Glomerular visceral epithelial cell (primary cell): ENCODE results near the gene DNAJA4.
"Not testable (repeated sequence)": the region's sequence is repeated elsewhere in the genome, so short reads cannot be mapped to it uniquely, and the experiment has no call there.

Source experiments
- DNase-seq: peaks from one replicate; pipeline ENCODE4 v3.0.0-alpha.2; 2016; ENCODE audit errors: extremely low spot score

DNAJA4 gene

DNA sequence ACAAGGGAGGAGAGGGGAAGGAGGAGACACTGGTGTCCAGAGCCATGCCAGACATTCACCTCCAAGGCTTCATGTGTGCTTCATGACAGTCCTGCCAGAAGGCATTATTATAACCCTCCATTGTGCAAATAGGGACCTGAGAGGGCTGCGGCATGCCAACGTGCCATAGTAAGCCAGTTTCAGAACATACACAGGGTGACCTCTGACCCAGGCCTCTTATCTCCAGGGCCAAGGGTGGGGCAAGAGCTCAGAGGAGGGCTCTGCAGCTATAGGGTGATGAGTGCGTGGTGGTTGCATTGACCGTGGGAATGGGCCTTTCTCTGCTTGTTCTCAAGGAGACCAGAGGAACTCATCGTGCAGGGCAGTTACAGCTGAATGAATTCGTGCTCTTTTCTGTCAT is 20.3 kb upstream of the DNAJA4 start:
- no peak for DNase-seq

DNA sequence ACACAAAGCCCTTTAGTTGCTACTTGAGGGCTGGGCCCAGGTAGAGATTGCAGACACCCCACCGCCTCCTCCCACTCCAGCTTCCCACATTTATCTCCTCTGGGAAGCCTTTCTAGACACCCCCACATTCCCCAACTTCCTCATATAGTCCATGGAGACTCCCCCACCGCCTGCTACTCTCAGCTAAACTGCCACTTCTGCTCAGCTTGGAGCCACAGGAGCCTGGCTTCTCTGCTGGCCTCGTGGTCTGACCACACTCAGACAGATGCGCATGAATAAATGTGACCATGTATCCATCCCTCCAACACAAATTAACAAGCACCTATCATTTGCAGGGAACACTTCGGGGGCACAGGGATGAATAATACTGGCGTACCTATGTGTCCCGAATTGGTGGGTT is 19.5 kb upstream of the DNAJA4 start:
- DNase-seq = peak; percentile 12

DNA sequence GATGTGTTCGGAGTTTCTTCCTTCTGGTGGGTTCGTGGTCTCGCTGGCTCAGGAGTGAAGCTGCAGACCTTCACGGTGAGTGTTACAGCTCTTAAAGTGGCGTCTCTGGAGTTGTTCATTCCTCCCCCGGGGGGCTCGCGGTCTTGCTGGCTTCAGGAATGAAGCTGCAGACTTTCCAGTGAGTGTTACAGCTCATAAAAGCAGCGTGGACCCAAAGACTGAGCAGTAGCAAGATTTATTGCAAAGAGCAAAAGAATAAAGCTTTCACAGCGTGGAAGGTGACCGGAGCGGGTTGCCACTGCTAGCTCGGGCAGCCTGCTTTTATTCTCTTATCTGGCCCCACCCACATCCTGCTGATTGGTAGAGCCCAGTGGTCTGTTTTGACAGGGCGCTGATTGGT is 19.0 kb upstream of the DNAJA4 start:
- DNase-seq = not testable (repeated sequence)

DNA sequence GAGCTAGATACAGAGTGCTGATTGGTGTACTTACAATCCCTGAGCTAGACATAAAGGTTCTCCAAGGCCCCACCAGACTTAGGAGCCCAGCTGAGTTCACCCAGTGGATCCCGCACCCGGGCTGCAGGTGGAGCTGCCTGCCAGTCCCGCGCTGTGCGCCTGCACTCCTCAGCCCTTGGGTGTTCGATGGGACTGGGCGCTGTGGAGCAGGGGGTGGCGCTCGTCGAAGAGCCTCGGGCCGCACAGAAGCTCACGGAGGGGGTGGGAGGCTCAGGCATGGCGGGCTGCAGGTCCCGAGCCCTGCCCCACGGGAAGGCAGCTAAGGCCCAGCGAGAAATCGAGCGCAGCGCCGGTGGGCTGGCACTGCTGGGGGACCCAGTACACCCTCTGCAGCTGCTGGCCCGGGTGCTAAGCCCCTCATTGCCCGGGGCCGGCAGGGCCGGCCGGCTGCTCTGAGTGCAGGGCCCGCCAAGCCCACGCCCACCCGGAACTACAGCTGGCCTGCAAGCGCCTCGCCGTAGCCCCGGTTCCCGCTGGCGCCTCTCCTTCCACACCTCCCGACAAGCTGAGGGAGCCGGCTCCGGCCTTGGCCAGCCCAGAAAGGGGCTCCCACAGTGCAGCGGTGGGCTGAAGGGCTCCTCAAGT is 18.3 kb upstream of the DNAJA4 start:
- not testable (repeated sequence) for DNase-seq

DNA sequence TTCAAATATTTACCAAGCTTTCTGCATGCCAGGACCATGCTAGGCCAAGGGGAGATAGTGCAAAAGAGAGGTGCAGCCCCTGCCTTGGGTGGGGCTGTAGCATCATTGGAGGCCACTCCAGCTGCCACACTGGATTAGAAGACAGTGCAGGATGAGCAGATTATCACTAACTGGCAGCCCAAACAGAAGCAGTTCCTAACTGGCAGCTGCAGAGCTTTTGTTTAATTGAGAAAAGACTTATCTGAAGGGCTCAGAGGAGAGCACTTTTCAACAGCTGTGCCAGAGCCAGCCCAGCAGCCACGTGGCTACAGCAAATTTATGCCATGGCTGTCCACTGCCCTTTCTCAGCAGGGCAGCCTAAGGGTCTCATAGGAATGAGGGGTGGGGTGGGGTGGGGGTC is 16.5 kb upstream of the DNAJA4 start:
- DNase-seq = no peak

DNA sequence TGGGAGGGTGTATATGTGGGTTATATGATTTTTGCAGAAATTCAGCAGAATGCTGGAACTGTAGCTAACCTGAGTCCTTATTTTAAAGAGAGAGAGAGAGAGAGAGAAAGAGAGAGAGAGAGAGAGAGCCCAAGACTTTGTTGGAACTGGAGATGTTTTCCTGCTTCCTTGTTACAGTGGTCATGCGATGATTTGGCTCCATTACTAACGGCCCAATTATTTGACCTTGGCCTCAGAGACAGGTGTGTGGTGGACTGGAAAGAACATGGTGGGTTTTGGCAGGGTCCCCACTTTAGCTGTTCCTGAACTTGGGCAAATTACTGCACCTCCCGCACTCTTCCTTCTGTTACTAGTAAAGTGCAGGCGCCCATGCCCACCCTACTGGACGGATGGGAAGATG is 15.2 kb upstream of the DNAJA4 start:
- DNase-seq = no peak

DNA sequence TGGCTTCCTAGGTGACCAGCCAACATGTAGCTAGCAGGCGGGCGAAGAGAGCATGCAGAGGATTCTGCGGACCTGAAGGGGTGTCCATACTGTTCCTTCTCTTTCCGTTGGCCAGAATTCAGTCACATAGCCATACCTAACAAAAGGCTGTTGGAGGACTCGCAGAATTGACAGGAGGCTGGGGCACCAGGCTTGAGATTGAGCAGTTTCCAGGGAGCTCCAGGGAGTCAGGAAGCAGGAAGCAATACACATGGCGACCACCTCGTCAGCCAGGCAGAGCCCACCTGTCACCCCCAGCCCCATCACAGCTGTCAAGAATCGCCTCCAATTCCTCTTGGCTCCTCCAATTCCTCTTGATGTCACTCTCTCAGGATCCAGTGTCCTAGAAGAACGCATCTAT is 13.2 kb upstream of the DNAJA4 start:
- no peak for DNase-seq

DNA sequence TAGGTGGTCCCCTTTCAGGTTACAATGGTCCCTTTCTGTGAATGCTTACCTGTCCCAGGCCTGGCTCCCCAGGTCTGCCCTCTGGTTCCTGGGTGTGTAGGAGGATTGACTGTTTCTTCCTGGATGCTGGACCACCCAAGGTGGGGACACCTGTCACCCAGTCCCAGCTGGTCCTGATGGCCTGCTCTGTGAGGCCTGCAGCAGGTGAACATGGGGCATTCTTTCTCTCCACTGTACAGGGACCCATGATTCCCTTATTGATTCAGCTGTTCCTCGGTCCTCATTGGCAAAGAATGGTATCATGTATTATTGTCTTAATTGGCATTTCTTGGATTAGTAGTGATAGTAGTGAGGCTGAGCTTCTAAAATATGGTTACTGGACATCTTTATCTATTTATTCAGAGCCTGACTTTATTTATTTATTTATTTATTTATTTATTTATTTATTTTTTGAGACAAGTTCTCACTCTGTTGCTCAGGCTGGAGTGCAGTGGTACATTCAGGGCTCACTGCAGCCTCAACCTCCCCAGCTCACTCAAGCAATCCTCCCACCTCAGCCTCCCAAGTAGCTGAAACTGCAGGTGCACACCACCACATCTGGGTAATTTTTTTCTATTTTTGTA is 8.8 kb upstream of the DNAJA4 start:
- no peak for DNase-seq

DNA sequence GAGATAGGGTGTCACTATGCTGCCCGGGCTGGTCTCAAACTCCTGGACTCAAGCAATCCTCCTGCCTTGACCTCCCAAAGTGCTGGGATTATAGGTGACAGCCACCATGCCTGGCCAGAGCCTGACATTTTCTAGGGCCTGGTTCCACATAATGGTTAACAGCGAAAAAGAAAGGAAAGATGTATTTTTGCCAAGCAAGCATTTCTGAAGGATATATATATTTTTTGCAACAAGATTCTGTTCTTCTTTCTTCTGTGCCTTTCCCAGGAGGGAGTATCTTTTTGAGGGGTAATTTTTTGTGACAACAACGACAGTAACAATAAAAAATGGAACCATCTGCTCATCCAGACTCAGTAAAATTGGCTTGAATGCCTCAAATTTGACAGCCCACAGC is 8.3 kb upstream of the DNAJA4 start:
- no peak for DNase-seq

DNA sequence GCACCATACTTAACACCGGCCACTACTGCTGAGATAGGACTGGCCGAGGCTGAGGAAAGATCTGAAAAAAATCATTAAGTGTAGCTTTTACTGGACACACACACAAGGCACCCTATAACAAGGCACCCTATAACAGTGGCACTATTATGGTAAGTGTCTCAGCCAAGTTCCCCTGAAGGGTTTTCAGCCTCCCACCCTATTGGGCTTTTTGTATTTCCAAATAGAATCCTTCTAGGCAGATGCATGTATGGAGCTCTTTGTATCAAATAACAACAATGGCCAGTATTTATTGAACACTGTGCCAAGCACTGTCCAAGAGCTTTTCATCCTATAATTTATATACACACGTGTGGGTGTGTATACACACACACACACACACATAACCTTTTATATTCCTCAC is 6.7 kb upstream of the DNAJA4 start:
- no peak for DNase-seq

DNA sequence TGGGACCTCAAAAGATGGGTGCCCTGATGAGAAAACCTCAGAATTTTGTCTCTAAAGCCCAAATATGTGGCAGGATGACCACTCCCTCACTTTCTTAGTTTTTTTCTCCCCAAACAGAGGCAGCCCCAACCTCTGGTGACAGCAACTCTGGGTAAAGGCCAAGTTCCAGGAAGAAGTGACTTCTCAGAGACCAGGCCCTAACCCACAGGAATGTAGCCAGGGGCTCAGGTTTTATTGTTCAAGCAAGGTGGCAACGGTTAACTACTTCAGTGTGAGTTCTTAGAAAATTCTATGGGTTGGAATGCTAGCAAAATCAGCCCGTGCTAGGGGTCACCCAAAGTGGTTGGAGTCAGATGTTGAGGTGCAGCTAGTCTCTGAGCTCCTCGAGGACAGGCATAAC is 5.1 kb upstream of the DNAJA4 start:
- DNase-seq = peak; percentile 9

DNA sequence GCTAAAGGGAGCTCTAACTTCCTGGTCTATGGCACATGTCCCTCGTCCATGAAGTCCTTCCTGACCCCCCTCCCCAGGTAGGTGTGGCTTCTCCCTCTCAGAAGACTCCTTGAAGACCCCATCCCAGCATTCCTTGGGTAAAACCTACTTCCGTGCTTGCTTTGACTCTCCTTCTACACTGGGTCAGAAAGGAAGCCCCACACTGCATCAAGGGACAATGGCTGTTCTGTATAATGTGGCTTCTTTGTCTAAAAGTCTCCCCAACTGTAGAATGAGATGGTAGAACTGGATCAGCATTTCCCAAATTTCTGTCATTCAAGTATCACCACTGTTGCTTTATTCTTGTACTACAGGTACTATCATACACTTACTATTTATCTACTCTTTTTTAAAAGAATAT is 3.9 kb upstream of the DNAJA4 start:
- no peak for DNase-seq

DNA sequence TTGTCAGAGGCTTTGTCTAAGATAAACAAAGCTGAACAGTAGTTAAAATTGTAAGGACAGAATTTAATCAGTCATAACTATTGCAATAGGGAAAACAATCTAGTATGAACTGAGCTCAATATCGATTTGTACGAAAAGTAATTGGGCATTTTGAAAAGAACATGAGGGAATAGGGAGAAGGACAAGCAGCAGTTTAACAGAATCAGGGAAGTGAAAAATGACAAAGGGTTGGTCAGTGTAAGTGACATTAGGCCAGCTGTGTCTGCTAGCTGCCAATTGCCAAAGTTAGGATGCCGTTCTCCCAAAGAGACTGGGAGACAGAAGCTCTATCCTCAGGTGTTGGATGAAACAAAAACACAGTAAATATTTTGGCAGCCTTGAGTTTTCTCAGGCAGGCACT is 3.3 kb upstream of the DNAJA4 start:
- no peak for DNase-seq

DNA sequence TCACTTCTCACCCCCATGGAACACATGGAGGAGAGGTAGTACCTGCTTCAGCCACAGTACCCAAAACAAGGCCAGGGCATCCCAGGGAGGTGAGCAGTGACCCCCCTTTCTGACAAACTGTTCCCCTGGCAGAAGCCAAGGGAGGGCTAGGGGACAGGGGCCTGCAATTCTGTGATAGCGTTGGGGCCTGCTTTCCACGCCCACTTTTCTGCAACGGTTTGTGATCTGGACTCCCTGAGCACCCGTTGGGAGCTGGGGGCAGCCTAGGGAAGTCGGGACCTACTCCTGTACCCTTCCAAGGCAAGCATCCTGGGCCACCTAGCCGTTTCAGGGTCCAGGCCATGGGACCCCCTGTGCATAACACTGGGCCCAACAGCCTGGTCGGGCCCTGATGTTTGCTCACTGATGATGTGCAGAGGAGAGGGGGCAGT is 996 bp upstream of the DNAJA4 start:
- DNase-seq = no peak

DNA sequence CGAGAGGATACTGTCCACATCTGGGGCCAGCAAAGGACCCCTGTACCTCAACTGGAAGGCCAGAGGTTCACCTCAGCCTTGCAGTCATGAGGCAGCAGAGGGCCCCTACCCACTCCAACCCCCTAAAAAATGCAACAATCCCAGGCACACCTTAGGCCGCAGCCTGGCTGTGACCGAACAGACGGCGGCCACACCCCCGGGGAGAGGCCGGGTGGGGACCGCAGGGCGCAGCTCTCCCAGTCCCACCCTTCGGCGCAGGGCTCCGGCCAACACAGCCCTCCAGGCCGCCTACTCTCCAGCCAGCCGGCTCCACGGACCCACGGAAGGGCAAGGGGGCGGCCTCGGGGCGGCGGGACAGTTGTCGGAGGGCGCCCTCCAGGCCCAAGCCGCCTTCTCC is 457 bp upstream of the DNAJA4 start:
- DNase-seq = no peak

DNA sequence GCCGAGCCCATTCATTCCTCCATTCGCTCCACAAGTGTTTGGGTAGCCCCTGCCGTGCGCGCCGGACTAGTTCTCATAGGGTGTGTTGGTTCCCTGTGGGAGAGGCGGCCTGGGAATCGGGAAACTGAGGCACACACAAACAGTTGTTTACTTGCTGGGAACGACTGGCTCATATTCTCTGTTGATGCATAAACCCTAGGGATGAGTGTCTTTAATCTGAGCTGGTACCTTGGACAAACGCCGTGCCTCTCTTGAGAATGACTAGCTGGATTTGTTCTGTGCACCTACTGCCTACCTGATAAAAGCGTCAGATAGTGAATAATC is 737 bp downstream of the DNAJA4 start:
- no peak for DNase-seq

DNA sequence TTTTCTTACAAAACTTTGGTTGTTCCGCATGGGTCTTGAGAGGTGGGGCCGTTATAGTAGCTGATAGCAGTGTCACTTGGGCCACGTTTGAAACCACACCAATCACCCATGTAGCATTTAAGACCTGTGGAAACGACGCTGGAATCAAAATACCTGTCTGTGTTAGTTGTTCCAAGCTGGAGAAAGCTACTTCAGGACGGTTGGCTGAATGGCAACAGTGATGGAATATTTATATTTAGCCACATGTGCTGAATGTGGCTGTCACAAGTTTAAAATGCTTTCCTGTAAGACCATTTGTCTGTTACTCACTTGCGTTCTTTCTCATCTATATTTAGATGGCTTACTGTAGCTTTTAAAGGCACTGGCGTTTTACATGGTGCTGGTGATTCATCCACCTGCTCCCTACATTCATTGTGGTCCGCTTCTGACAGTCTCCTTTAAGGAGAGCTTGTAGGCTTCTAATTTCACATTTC is 1.4 kb downstream of the DNAJA4 start:
- DNase-seq = no peak

DNA sequence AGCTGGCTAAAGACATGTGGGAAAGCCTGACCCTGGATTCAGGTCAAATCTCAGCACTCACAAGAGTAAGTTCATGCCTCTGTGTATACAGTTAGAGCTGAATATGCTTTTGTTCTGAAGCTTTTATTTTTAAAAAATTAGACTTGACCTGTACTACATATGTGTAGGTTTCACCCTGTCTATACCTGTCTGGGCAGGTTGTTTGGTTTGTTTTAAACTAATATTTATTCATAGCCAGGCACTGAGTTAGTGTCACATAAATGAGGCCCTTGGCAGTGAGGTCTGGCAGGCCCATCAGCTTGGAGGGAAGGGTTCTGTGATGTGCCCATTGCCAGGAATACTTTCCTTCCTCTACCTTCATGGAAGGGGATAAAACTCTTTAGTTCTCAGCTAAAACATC is 1.9 kb downstream of the DNAJA4 start:
- no peak for DNase-seq

DNA sequence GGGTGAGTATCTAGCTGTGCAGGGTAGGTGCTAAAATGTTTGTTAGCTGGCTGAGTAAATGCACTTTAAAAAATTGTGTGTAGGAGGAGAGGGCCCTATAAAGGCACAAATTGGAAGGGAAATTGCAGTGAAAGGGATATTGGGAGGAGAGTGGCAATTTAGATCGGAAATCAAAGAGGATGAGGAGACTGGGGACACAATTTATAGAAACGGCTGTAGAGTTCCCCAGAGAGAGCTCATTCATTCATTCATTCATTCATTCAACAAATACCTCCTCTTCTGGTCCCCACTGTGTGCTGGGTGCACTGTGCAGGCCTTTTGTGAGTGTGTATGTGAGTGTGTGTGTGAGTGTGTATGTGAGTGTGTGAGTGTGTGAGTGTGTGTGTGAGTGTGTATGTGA is 2.4 kb downstream of the DNAJA4 start:
- no peak for DNase-seq

DNA sequence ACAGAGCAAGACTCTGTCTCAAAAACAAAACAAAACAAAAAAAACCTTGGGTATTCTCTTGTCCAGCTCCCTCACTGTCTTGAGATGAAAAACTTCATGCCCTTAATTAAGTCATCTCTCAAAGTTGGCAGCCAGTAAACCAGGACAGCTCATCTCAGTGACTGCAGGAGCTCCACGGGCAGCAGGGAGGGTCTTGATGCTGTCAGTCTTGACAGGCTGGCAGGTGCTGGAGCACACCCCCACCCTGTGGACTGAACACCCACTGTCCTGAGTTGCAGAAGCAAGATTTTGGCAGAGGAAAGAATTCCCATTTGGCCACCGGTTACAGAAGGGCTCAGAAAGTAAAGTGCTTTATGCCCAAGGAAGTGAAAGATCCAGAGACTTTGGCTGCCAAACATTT is 8.0 kb downstream of the DNAJA4 start:
- no peak for DNase-seq

DNA sequence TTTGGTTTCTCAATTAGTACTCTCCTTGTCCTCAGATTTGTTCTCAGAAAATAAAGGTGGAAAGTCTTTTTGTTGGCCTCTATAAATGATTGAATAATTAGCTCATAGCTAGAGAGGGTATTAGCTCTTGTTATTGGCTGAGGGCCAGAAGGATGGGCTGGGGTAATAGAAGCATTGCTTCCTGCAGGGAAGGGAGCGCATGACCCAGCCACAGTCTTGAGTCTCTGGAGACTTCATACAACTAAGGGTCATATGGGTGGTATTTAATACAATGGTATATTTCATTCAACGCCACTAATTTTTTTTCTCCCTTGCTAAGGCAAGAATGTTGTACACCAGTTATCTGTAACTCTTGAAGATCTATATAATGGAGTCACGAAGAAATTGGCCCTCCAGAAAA is 8.4 kb downstream of the DNAJA4 start:
- peak; percentile 9 for DNase-seq

DNA sequence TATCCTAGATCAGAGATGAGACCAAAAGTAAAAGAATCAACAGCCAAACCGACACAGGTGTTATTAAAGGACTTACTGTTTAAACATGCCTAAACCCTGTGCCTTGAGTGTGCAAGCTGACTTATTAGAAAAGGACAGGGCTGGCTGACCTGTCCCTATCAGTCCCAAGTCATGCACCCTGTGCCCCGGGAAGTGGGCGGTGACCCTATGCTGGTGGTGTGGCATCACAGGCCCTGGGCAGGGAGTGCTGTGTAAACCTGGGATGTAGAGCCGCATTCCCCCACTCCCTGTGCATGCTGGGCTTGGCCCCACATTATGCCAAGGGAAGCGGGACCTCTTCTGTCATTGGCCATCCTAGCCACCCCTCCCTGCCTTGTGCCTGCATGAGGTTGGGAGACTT is 10.6 kb downstream of the DNAJA4 start:
- DNase-seq = no peak

DNA sequence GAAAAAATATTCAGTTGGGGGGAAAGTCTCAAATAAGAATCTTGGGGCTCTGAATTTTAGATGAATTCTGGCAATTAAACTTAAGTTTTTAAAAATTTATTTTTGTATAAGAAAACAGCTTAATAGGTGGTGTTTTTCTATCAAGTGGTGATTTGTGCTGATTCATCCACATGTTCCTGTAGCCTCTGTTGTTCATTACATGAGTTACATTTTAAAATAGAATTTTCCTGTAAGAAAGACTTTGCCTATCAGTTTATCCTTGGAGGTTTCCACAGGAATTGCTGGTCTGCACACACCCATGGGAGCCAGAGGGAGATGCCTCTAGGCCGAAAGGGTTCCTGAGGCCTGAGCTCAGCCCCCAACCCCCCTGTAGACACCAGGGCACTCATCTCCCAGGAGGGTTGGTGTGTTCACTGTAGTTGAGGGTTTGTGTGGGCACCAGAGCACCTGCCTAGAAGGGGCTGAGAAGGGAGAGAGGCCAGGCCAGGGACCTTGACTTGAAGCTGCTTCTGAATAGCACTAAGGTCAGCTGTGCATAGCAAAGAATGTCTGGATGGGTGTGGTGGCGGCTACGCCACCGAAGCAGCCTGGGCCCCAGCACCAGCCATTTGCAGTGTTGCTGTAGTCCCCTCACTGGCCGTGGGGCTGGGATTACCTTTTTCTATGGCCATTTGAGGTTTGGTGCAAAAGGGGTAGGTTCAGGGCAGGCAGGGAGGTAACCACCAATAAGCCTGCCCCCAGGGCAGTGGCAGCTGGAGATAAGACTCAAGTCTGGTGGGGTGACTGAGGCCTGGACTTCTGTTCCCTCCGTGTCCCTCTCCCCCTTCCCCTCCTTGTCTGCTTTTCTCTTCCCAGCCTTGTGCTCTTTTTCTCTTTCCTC is 11.9 kb downstream of the DNAJA4 start:
- no peak for DNase-seq
